ENCODE data around the gene CENPN.

Gene CENPN

DNA sequence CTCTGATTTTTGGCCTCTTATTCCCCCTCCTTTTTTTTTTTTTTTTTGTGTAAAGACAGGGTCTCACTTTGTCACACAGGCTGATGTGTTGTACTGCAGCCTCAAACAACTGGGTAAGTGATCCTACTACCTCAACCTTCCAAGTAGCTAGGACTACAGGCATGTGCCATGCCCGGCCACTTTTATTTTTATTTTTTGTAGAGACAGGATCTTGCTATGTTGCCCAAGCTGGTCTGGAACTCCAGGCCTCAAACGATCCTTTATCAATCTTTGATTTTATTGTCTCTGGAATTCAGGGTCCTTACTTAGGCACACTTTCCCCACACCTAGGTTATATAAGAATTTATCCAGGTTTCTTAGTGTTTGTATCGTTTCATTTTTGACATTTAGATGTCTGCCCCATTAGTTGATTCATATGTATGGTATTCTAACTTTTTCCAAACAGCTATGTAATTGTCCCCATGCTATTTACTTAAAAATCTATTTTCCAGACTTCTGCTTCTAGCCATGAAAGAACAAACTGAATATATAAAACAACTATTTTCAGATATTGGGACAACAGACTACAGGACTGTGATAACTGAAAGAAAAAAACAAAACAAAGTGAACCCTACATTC is 14.2 kb upstream of the CENPN start:
- DNase-seq = no peak

DNA sequence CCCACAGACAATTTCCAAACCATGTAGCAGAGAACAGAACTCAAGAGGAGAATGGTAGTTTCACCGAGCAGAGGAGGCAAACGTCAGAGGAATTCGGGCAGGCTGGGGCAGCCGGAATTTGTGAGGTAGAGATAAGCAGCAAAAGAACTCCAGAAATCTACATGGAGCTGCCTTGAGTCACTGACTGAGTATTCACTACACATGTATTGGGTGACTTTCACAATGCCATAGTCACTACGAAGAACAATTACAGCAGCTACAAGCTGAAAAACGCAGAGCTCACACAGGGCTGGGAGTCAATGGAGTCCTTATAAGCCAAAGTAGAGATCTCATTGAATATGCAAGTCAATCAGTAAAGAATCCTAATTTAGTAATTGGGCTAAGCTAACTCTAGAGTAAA is 13.7 kb upstream of the CENPN start:
- DNase-seq = no peak

DNA sequence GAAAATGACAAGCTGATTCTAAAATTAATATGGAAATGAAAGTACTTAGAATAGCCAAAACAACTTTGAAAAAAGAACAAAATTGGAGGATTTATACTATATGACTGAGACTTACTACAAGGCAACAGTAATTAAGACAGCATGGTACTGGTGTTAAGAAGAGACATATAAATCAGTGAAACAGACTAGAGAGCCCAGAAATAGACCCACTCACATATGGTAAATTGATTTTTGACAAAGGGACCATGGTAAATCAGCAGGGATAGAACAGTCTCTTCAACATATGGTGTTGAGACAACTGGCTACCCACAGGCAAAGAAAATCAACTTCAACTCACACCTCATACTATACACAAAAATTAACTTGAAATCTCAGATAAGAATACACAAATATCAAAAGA is 13.2 kb upstream of the CENPN start:
- no peak for DNase-seq

DNA sequence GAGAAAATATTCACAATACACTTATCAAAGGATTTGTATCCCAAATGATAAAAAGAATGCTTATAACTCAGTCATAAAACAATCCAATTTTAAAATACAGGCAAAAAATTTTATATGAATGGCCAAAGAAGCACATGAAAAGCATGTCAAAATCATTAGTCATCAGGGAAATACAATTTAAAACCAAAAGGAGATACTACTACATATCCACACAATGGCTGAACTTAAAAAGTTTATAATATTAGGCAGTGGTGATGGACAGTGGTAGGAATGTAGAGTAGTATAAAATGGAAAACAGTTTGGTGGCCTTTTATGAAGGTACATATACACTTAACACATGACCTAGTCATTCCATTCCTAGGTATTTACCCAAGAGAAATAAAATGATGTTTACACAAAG is 12.6 kb upstream of the CENPN start:
- no peak for DNase-seq

DNA sequence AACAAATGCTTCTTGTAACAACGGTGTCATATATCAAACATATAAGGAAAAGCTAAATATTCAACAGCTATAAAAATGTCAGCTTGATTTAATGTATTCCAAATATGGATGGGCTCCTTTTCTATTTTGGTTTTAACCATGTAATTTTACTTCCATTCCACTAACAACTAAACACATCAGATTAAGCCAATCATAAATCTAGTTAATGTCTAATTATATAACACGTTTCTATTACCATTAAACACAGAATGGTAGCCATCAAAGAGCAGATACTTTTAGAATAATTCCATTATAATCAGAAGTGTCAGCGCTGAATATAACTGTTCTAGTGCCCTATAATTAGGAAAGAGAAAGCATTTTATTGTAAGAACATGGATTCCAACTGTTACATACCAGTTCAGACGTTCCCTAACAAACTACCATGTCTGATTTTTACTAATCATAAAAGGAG is 10.3 kb upstream of the CENPN start:
- DNase-seq = no peak

DNA sequence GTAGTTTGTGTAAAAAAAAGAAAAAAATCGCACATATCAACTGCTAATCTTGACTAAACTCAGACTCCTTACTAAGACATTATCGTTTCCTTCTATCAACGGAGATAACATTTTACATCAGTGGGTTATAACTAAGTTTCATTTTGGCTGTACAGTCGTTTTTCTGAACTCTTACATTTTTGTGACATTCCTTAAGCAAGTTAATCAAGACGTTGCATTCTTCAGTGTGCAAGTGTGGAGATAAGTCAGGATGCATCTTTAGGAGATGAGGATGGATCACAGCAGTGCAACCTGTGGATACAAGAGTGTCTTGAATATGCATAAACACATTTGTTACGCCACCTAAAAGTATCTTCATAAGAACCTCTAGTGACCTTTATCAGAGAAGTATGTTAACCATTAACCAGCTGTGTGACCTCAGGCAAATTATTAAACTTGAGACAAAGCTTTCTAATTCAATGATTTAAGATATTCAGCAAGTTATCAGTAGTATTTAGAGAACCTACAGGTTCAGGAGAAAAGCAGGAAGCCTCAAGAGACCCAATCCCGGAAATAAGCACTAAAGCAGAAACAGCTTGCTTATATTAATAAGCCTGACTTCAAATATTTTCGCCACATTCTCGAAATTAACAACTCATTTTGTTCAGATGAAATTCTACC is 9.7 kb upstream of the CENPN start:
- peak; percentile 42 for DNase-seq

DNA sequence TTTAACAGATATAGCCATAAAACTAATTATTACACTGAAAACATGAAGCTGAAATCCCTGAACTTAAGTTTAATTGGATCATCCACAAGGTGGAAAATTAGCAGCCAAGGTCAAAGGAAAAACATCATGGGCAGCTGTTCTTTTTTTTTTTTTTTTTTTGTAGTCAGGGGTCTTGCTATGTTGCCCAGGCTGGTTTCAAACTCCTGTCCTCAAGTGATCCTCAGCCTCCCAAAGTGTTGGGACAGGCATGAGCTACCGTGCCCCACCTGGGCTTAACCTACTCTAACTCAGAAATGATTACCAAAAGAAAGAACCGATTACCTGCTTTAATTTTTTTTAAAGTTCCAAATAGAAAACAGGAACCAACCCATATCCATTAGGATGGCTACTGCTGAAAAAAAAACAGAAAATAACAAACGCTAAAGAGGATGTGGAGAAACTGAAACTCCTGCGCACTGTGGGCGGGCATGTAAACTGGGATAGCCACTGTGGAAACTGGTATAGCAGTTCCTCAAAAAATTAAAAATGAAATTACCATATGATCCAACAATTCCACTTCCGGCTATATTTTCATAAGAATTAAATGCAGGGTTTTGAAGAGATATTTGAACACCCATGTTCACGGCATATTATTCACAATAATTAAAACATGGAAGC is 8.9 kb upstream of the CENPN start:
- no peak for DNase-seq

DNA sequence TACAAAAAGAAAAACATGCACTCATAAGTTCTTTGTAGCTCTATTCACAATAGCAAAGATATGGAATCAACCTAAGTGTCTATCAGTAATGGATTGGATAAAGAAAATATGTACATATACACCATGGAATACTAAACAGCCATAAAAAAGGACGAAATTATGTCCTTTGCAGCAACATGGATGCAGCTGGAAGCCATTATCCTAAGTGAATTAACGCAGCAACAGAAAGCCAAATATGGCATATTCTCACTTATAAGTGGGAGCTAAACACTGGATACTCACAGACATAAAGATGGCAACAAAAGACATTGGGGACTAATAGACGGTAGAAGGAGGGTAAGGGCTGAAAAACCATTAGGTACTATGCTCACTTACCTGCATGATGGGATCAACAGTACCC is 6.1 kb upstream of the CENPN start:
- DNase-seq = no peak

DNA sequence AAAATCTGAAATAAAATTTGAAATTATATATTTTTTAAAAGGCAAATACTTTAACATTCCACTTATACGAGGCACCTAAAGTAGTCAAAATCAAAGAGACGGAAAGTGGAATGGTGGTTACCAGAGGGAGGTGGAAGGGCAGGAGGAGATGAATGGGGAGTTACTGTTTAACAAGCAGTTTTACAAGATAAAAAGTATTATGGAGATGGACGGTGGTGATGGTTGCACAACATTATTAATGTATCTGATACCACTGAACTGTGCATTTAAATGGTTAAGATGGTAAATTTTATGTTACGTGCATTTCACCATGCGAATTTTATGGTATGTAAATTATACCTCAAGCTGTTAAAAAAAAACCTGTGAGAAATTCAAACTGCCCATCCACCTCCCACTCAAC is 5.7 kb upstream of the CENPN start:
- DNase-seq = no peak

DNA sequence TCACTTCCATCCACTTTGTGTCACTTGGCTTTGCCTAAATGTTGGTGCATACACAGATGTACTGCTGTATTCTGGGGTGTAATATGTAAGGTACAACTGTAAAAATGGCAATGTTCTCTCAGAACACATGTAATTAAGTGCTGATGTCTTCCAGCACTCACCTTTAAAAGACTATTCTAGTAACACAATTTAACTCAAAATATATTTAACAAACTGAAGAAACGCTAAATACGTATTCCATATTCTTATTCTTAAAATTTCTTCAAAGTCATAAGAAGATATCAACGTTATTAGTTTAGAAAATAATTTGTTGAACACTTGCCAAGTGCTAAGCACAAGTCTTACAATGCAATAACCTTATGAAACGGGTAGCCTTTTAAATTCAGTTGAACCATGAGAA is 4.0 kb upstream of the CENPN start:
- DNase-seq = no peak

DNA sequence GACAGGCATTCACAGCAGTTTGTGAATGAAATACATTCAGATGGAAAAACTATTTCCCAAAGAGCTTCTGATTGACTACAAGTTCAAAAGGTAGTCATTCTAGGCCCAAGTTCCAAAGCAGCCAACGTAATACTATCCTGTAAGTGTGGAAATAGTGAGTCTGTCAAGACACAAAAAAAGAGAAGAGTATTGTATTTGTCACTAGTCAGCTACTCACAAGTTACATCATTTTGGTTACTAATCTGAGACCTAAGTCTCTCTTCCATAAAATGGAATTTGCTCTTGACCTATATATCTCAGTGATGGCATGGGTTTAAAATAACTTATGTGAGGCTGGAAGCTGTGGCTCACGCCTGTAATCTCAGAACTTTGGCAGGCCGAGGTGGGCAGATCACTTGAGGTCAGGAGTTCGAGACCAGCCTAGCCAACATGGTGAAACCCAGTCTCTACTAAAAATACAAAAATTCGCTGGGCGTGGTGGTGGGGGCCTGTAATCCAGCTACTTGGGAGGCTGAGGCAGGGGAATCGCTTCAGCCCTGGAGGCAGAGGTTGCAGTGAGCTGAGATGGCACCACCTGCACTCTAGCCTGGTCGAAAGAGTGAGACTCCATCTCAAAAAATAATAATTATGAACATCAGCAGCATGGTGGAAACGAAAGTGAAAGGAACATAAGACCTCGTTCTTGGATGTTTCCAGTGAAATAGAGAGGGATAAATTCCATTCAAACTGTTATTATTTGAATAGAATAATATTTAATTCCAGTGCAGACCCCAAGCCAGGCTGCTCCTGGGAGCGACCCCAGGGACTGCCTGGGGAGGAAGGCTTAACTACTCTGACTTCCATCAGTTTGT is 3.2 kb upstream of the CENPN start:
- no peak for DNase-seq

DNA sequence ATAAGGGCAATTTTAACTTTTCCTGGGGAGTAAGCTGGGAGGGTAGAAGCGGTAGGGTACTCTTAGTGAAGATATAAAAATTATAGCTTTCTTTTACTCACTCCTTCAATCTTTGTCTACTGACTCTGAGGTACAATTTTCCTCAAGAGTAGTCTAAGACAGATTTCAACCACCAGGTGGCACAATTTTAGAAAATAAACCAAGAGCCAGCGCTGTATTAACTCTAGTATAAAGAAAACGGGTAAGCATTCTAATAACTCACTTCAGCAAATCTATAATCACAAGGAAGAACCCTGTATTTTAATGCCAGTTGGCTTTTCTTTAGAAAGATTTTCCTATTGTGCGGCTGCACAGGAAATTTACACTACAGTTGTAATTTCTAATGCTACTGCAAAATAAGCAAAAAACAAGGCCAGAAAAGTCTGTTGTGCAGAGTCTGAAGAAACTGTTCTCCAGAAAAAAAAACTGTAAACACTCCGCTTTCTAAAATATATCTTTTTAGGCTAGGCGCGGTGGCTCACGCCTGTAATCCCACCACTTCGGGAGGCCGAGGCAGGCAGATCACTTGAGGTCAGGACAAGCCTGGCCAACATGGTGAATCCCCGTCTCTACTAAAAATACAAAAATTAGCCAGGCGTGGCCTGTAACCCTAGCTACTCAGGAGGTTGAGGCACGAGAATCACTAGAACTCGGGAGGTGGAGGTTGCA is 2.2 kb upstream of the CENPN start:
- DNase-seq = peak; percentile 77

DNA sequence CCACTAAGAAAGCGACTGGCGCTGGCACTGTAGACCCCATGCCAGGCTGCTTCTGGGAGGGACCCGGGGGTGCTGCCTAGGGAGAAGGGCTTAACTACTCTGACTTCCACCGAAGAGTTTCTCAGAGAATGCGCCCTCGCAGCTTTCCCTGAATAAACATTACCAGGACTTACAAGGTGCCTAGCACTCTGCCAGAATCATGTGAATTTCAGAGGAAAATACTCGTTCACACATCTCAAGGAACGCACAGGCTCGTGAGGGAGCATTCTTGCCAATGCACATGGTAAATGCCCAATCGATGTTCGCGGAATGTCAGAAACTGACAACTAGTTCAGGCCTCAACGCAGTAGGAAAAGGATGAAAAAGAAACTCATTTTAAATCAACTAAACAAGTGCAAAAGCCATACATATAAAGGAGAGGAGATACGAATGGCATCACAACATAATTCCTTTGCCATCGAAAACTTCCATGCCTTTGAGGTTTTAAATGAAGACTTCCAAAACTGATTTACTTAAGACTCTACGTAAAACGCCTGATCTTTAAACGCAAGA is 1.3 kb upstream of the CENPN start:
- DNase-seq = no peak

DNA sequence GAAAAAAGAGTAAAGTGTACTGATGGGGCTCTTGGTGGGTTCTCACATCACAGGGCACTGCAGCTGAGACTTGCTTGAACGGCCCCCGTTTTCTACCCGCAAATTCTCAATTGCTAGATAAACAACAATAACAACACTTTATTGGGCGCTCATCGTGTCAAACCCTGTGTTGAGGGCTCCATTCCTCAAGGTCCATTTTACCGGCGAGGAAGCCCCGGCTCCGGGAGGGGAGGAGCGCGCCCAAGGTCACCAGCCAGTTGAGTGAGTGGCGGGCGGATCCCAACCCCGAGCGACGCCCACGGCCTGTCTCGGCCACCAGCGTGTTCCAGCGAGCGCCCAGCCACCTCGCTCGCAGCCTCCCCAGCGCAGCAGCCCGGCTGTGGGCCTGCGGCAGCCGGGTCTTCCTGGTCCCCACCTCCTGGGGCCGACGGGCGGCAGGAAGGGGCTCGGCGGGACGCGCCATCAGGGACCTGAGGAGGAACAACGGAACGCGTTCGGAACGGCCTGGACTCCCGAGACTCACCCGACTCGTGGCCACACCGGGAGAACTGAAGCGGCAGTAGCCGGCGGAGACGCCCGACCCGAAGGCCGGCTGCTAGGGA is 702 bp upstream of the CENPN start:
- DNase-seq = peak; percentile 62

DNA sequence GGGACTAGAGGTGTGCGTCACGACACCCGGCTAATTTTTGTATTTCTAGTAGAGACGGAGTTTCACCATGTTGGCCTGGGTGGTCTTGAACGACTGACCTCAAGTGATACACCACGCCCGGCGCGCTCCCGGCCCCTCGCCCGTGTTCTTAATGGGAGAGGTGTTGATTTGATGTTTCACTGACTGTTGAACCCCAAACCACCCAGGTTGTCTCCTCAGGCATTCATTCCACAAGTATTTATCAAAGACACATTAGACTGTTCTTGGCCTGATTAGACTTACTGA is 1.4 kb downstream of the CENPN start:
- DNase-seq = no peak

DNA sequence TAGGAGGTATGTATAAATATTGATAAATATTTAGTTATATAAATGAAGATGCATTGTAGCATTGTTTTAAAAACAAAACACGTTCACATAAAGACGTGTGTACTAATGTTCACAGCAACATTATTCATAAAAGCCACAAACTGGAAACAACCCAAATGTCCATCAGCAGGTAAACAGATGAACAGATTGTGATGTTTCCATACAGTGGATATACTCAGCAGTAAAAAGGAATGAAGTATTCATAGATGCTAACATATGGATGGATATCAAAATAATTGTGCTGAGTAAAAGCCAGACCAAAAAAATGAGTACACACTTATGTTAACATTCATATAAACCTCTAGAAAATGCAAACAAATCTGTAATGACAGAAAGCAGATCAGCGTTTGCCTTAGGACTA is 6.0 kb downstream of the CENPN start:
- DNase-seq = no peak

DNA sequence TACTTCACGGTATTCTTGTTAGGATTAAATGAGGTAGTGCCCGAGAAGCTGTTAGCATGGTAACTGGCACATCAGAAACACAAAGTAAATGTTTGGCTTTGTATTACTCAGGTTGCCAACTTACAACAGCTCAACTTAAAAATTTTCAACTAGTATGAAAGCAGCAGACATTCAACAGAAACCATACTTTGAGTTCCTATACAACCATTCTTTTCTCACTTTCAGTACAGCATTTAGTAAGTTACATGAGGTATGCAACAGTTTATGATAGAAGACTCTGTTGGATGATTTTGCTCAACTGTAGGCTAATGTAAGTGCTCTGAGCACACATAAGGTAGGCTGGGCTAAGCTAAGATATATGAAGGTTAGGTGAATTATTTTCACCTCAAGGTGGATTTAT is 7.7 kb downstream of the CENPN start:
- no peak for DNase-seq

DNA sequence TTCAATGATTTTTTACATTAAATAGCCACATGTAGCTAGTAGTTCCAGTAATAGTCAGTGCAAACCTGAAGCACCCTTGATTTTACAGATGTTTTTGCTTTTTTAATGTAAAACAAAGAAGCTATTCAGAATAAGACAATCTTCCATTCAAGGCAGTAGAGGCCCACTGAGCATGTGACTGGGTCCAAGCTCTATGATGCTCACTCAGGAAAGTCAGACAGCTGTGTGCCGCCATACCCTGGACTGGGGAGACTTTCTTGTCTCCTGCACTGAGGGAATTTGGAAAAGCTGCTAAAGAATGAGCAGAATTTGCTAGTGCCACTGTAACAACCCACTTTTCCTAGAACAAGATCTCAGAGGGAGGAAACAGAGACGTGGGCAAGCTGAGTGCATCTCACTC is 11.5 kb downstream of the CENPN start:
- no peak for DNase-seq

DNA sequence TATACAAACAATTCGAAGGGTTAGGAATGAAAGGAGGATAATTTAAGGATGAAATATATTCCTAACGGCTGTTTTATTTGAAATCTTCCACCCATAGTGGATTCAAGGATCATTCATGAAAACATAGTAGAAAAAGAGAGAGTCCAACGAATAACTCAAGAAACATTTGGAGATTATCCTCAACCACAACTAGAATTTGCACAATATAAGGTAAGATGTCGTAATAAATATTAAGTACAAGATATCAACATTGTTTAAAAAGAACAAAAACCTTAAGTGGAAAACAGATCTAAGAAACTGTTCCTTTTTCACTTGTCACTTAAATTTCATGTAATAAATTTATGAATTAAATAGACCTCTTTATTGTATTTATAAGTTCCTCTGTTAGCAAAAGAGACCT is 19.4 kb downstream of the CENPN start:
- no peak for DNase-seq

DNA sequence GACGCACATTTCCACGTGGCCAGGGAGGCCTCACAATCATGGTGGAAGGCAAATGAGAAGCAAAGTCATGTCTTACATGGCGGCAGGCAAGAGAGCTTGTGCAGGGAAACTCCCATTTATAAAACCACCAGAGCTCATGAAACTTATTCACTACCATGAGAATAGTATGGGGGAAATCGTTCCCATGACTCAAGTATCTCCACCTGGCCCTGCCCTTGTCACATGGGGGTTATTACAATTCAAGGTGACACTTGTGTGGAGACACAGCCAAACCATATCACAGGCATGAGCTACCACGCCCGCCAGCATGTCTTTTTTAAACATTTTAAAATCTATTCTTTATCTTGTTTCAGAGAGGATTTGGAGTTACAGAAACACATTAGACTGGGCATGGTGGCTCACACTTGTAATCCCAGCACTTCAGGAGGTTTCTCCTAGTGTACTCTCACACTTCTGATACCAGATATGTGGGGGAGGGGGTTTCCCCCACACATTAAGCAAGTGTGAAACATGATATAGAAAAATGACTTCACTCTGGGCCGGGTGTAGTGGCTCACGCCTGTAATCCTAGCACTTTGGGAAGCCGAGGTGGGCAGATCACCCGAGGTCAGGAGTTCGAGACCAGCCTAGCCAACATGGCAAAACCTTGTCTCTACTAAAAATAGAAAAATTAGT is 23.1 kb downstream of the CENPN start:
- no peak for DNase-seq

DNA sequence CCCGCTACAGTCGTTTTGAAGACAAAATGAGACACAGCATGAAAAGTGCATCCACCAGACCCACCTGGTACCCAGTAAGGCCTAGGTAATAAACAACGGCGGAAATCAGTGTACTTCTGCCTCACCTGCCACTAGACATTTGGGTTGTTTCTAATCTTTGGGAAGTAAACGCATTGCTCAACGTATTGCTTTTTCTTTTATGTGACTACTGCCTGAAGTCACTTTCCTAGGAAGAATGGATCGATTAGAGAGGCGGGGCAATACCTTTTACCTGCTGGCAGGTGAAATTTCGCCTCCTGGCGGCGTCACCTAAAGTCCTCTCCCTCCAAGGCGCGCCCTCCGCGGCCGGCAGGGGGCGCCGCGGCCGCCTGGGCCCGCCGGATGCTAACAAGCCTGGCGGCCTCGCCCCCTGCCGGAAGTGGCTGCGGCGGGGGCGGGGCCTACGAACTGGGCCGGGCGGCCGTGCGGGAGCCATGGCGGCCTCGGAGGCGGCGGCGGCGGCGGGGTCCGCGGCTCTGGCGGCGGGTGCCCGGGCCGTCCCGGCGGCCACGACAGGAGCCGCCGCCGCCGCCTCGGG is 28.5 kb downstream of the CENPN start, which contains the start of gene ATMIN:
Gene ATMIN (plus strand): TSS at position 445 of the 577 bp plus-strand sequence. CDS start 29 bp downstream, at position 474.
- DNase-seq = peak; percentile 86
